Skeletal muscle satellite cell (primary cell): ENCODE data around the gene SELENOV.
A peak's percentile ranks its signal among the peaks of the same experiment; 100 is the strongest.

Experiments used
- H3K27me3 ChIP-seq: 2 replicates; pipeline ENCODE4 v1.7.0; 2013; ENCODE audit warnings: low read length; ENCODE audit not compliant: control insufficient read depth, insufficient read depth
- H3K36me3 ChIP-seq: 2 replicates; pipeline ENCODE4 v1.7.0; 2013; ENCODE audit warnings: mild to moderate bottlenecking, control low read depth, low read length; ENCODE audit not compliant: insufficient read depth
- H3K4me1 ChIP-seq: 2 replicates; pipeline ENCODE4 v1.7.0; 2013; ENCODE audit warnings: low read length; ENCODE audit not compliant: control insufficient read depth, insufficient read depth
- H3K4me2 ChIP-seq: 2 replicates; pipeline ENCODE4 v1.7.0; 2013; ENCODE audit warnings: mild to moderate bottlenecking, low read length
- H3K4me3 ChIP-seq: 2 replicates; pipeline ENCODE4 v1.7.0; 2013; ENCODE audit warnings: low read length
- H3K9ac ChIP-seq: 2 replicates; pipeline ENCODE4 v1.7.0; 2013; ENCODE audit warnings: mild to moderate bottlenecking, low read depth, low read length, moderate library complexity
- H3K9me3 ChIP-seq: replicated peaks from 2 replicates; pipeline ENCODE4 v1.7.0; 2013; ENCODE audit warnings: mild to moderate bottlenecking, control low read depth, low read length

Gene SELENOV

DNA sequence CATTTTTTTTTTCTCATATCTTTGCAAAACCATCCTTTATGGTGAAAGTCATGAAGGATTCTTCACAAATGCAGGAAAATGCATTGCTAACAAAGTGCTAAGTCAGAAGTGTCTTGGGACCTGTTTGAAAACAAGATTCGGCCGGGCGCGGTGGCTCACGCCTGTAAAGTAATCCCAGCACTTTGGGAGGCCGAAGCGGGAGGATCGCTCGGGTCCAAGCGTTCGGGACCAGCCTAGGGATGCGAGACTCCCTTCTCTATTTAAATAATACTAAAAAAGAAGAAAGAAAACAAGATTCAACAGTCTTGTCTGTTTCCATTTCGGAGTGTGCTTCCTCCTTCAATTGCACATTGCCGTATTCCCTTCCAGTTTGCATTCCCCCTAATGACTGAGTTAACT is 16.9 kb downstream of the SELENOV start:
- peak overlapping the region; percentile 90 for H3K4me3 ChIP-seq
- no peaks in the 10 kb centered on the region for H3K36me3 ChIP-seq
- H3K4me1 ChIP-seq = no peaks in the 10 kb centered on the region
- H3K4me2 ChIP-seq = peak overlapping the region; percentile 99
- no peaks in the 10 kb centered on the region for H3K27me3 ChIP-seq
- H3K9me3 ChIP-seq = no peaks in the 10 kb centered on the region
- peak overlapping the region; percentile 90 for H3K9ac ChIP-seq

DNA sequence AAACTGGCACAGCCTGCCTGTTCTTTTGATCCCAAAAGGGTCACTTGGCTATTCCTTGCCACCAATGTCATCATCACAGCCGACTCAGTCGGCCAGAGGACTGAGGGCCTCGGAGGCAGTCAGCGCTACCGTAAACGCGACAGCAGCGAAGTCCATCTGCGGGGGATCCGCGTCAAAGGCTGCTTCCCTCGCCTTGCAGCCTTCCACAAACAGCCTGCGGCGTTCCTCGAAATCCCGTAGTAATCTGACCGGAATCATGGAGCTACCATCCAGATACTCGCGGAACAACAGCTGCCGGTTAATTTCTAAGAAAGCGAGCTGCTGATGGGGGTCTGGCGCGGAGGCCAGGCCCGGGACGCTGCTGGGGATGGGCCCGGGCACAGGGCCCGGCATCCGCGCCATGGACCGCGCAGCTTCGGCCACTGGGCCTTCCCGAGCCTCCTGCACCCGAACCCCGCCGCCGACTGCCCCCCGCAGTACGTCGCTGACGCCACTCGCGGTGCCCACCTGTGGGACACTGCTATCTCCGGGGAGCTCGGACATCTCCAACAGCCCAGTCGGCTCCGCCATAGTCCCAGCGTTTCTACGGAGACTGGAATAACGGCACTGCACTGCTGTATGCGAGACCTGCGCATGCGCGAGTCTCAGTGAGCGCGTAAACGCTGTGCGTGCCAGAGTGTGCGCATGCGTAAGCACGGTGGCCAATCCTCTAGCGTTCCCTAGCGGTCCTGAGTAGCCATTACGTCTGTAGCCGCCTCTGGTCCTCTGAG is 17.5 kb downstream of the SELENOV start, which contains the start of gene EID2B:
Gene EID2B (minus strand): TSS at position 620 of the 770 bp plus-strand sequence. CDS start 50 bp downstream, at position 570.
- H3K36me3 ChIP-seq = no peaks in the 10 kb centered on the region
- H3K4me2 ChIP-seq = peak within 1 kb of the TSS; percentile 99

DNA sequence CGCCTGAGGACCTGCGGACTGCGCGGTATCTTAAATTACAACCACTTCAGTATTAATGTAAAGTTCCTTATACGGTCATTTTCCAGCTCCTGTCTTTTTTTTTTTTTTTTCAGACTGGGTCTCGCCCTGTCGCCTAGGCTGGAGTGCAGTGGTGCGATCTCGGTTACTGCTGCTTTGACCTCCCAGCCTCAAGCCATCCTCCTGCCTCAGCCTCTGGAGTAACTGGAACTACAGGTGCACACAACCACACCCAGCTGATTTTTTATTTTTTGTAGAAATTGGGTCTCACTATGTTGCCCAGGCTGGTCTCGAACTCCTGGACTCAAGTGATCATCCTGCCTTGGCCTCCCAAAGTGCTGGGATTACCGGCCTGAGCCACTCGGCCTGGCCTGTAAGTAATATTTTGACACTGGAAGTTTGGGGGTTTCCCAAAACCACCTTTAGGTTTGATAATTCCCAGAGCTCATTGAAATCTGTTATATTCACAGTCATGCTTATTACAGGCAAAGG is 18.1 kb downstream of the SELENOV start:
- Histone ChIP-seq H3K9me3 (no peaks in the 10 kb centered on the region), H3K9ac (no peak overlapping the region), H3K4me3 (no peak overlapping the region), H3K27me3 (no peaks in the 10 kb centered on the region), H3K36me3 (no peaks in the 10 kb centered on the region), H3K4me1 (peaks cover 1% of the 10 kb centered on the region), H3K4me2 (peak overlapping the region; percentile 50)

More for the DNA sequence above, 17.5 kb downstream of the SELENOV start, which contains the start of gene EID2B:
- Histone ChIP-seq H3K9ac (peak within 1 kb of the TSS; percentile 90), H3K4me3 (peak within 1 kb of the TSS; percentile 90), H3K4me1 (no peaks in the 10 kb centered on the region), H3K9me3 (no peaks in the 10 kb centered on the region), H3K27me3 (no peaks in the 10 kb centered on the region)

DNA sequence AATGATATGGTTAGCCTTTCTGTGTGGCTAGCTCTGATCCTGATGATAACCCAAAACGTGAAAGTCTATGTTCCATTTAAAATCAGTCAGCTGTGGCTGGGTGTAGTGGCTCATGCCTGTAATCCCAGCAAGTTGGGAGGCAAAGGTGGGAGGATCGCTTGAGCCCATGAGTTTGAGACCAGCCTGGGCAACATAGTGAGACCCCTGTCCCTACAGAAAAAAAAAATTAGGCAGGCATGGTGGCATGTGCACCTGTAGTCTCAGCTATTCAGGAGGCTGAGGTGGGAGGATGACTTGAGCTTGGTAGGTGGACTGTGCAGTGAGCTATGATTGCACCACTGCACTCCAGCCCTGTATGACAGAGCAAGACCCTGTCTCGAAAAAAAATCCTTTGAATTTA is 18.9 kb downstream of the SELENOV start:
- no peak overlapping the region for H3K4me3 ChIP-seq
- no peaks in the 10 kb centered on the region for H3K27me3 ChIP-seq
- H3K9me3 ChIP-seq = no peaks in the 10 kb centered on the region
- H3K4me1 ChIP-seq = peaks cover 8% of the 10 kb centered on the region
- no peak overlapping the region for H3K4me2 ChIP-seq
- no peak overlapping the region for H3K9ac ChIP-seq
- no peaks in the 10 kb centered on the region for H3K36me3 ChIP-seq

DNA sequence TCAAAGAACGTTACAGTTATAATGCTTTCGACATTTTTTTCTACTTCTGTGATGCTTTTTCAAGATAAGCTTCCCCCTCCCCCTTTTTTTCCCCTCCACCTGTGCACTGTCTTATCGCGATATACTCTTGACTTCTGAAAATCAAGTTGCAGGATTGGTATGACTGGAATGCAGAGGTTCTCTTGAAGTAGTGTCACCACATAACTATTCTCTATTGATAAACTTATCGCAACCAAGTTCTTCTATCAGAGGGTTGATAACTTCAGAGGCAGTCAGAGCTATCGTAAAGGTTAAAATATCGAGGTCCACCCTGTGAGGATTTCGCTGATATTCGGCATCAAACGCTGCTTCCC is 24.2 kb downstream of the SELENOV start:
- no peaks in the 10 kb centered on the region for H3K9me3 ChIP-seq
- H3K36me3 ChIP-seq = no peaks in the 10 kb centered on the region
- H3K9ac ChIP-seq = peak overlapping the region; percentile 96
- H3K27me3 ChIP-seq = peaks cover 8% of the 10 kb centered on the region
- H3K4me1 ChIP-seq = peaks cover 18% of the 10 kb centered on the region
- peak overlapping the region; percentile 87 for H3K4me2 ChIP-seq
- H3K4me3 ChIP-seq = peak overlapping the region; percentile 95

DNA sequence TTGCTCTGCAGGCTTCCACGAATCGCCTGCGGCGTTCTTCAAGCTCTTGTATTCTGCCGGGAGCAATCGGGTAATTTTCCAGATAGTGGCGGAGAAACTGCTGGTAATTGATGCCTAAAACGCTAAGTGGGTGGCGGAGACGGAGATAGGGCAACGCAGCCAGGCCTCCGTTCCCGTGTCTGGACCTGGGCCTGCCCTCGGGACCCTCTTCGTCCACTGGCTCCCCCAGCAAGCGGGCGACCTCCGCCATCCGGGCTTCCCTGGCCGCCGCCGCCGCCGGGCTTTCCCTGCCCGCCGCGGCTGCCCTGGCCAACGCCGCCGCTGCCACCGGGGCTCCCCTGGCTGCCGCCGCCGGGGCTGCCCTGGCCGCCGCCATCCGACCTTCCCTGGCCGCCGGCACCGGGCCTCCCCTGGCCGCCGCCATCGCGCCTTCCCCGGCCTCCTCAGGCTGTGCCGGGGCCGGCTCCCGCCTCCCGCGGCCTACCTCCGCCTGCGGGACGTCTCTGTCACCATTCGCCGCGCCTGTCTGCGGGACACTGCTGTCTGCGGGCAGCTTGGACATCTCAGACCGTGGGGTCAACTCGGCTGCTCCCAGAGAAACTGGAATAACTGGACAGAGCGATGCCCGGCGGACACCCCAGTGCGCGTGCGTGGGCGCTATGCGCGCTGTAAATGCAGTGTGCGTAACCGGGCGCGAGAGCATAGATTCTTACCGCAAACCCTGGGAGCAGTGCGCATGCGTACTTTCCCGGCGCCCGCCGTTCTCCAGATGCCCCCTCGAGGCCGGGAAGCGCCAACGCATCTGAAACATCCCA is 24.8 kb downstream of the SELENOV start, which contains the start of gene EID2:
Gene EID2 (minus strand): TSS at position 644 of the 815 bp plus-strand sequence. CDS start 82 bp downstream, at position 562.
- Histone ChIP-seq H3K4me1 (peaks cover 18% of the 10 kb centered on the region), H3K4me2 (peak within 1 kb of the TSS; percentile 87), H3K36me3 (no peaks in the 10 kb centered on the region), H3K27me3 (peaks cover 12% of the 10 kb centered on the region), H3K9me3 (no peaks in the 10 kb centered on the region), H3K9ac (peak within 1 kb of the TSS; percentile 96), H3K4me3 (peak within 1 kb of the TSS; percentile 95)

DNA sequence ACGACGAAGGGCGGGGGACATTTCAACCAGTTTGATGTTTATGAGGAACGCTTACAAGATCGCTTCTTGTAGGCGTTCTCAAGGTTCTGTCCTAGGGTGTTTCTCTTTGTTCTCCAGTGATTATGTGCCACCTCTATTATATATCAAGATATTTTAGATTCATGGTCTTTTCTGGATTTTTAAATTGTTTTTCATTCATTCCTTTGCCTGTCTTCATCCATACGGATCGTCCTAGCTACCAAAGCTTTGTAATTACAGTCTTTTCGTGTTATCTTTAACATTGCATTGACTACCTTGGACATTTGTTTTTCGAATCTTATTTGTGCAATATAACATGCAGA is 25.4 kb downstream of the SELENOV start:
- Histone ChIP-seq H3K4me2 (peak overlapping the region; percentile 83), H3K27me3 (peaks cover 15% of the 10 kb centered on the region), H3K36me3 (no peaks in the 10 kb centered on the region), H3K9ac (peak overlapping the region; percentile 56), H3K4me3 (peak overlapping the region; percentile 60), H3K4me1 (peaks cover 18% of the 10 kb centered on the region), H3K9me3 (no peaks in the 10 kb centered on the region)

DNA sequence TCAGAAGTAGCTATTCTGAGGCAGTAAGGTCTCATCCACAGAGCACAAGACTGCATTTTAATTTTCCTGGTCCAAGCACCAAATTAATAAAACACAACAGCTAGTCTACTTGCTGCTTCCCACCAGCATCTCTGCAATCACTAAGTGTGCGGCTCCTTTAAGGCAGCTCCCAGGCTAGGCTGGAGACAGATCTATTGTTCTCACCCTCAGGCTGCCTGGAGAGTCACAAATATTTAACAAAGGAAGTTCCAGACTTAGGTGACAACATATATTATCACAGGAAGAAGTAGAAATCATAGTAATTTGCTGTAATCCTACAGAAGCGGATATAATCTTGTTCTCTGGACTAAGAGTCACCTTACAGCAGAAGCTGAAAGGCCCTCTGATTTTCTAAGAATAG is 27.3 kb downstream of the SELENOV start:
- no peak overlapping the region for H3K4me3 ChIP-seq
- H3K9ac ChIP-seq = no peak overlapping the region
- no peak overlapping the region for H3K4me2 ChIP-seq
- H3K27me3 ChIP-seq = peaks cover 30% of the 10 kb centered on the region
- H3K4me1 ChIP-seq = peaks cover 18% of the 10 kb centered on the region
- H3K36me3 ChIP-seq = no peaks in the 10 kb centered on the region
- H3K9me3 ChIP-seq = no peaks in the 10 kb centered on the region

DNA sequence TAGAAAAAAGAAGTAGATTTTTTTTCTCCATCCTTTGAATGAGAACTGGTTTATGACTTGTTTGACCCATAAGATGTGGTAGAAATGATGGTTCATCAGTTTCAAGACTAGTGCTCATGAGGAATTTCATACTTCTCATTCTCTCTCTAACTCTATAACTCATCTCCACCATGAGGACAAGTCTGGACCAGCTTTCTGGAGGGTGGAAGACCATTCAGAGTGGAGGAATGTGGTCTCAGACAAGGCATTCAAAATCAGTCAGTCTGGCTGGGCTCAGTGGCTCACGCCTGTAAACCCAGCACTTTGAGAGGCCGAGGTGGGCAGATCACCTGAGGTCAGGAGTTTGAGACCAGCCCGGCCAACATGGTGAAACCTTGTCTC is 28.5 kb downstream of the SELENOV start:
- Histone ChIP-seq H3K9me3 (no peaks in the 10 kb centered on the region), H3K4me2 (no peak overlapping the region), H3K4me1 (peaks cover 12% of the 10 kb centered on the region), H3K9ac (no peak overlapping the region), H3K4me3 (no peak overlapping the region), H3K27me3 (peaks cover 38% of the 10 kb centered on the region), H3K36me3 (no peaks in the 10 kb centered on the region)

DNA sequence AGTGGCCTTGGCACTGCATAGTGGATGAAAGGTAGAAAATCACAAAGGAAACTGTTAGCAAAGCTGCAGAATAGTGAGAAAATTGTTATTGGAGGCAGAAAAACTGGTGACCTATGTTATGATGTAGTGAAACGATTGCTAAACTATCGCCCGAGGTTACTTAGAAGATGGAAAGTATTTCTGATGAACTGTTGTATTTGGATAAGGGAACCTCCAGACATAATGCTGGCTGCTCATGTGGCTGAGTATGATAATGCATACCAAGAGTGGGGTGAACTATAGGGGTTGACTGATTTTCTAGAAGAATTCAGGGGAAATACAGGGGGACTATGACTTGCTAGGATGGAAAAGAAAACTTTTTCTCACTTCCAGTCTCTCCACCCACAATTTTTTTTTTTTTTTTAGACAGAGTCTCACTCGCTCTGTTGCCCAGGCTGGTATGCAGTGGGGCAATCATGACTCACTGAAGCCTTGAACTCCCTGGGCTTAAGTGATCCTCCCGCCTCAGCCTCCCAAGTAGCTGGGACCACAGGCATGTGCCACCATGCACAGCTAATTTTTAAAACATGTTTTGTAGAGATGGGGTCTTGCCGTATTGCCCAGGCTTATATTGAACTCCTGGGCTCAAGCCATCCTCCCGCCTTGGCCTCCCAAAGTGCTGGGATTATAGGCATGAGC is 29.4 kb downstream of the SELENOV start:
- peaks cover 40% of the 10 kb centered on the region for H3K27me3 ChIP-seq
- H3K4me2 ChIP-seq = no peak overlapping the region
- peaks cover 5% of the 10 kb centered on the region for H3K4me1 ChIP-seq
- no peak overlapping the region for H3K9ac ChIP-seq
- H3K4me3 ChIP-seq = no peak overlapping the region
- no peaks in the 10 kb centered on the region for H3K9me3 ChIP-seq
- no peaks in the 10 kb centered on the region for H3K36me3 ChIP-seq

DNA sequence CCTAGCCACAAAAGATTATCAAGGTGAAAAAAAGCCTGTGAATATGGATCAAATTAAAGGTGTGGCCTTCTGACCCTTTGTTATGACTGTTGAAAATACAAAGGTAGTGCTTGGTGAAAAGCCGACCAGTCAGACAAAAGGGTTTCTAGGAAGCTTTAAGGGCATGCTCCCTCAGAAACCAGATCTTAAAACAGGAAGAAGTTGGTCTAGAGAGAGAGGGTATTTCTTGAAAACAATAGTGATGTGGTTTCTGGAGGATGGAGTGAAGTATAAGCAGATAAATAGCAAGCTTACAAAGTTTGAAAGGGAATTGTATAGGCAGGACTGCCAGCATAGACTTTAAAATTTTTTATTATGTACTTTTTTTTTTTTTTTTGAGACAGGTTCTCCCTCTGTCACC is 30.0 kb downstream of the SELENOV start:
- Histone ChIP-seq H3K9ac (no peak overlapping the region), H3K4me1 (peaks cover 5% of the 10 kb centered on the region), H3K27me3 (peaks cover 44% of the 10 kb centered on the region), H3K36me3 (no peaks in the 10 kb centered on the region), H3K9me3 (no peaks in the 10 kb centered on the region), H3K4me2 (no peak overlapping the region), H3K4me3 (no peak overlapping the region)
